MM.1S (cell line): ENCODE results near the gene NDUFB2.

Source experiments
- CTCF ChIP-seq: fragments of 300-600 bp; sonication (generic); IDR thresholded peaks from 2 replicates; pipeline ENCODE4 v1.5.1; 2016; ENCODE audit warnings: antibody characterized with exemption, low read length, mixed read lengths
- EZH2phosphoT487 ChIP-seq: fragments of 300-600 bp; sonication (generic); IDR thresholded peaks from 2 replicates; pipeline ENCODE4 v1.6.1; 2018; ENCODE audit warnings: antibody characterized with exemption, low read length

- TF ChIP-seq CTCF (no peak), EZH2phosphoT487 (no peak)
Observed at GRCh38 chr7:140723006-140723405, 26.5 kb downstream of the NDUFB2 start.
